Prostate gland (tissue), 2 donors: ENCODE measurements around the gene LCN10. TPM values are rescaled to one million over a fixed set of nuclear protein-coding genes. Genes with fewer than 3 reads are reported as not detected.

Source experiments
- DNase-seq: peaks from one replicate; pipeline ENCODE4 v3.0.0-alpha.2; 2019; ENCODE audit warnings: low spot score
- H3K27ac ChIP-seq, 2 donors: fragments of 200-600 bp; sonication (generic); 2 replicates each; pipeline ENCODE4 v1.5.1; 2017 to 2019
- H3K27me3 ChIP-seq: fragments of 200-600 bp; sonication (generic); replicated peaks from 2 replicates; pipeline ENCODE4 v1.5.1; 2019; ENCODE audit not compliant: insufficient read depth
- H3K36me3 ChIP-seq, 2 donors: fragments of 200-600 bp; sonication (generic); 1 replicate in 1 of 2; 2 replicates in 1 of 2; pipeline versions ENCODE4 v1.5.1 to v1.8.1; 2017 to 2019
- H3K4me1 ChIP-seq: fragments of 200-600 bp; sonication (generic); replicated peaks from 2 replicates; pipeline ENCODE4 v1.5.1; 2019
- H3K4me3 ChIP-seq, 2 donors: fragments of 200-600 bp; sonication (generic); 2 replicates each; pipeline ENCODE4 v1.5.1; 2017 to 2019
- H3K9me3 ChIP-seq: fragments of 200-600 bp; sonication (generic); 2 replicates; pipeline ENCODE4 v1.5.1; 2017
- CTCF ChIP-seq, 4 experiments: fragments of 200-600 bp in 2 of 4; fragments of 450-650 bp in 2 of 4; sonication (generic) in 2 of 4; IDR thresholded peaks; 1 replicate in 3 of 4; 2 replicates in 1 of 4; pipeline ENCODE4 v1.5.1; 2016 to 2019; ENCODE audit warnings: antibody characterized with exemption in 4 of 4, mild to moderate bottlenecking in 2 of 4, moderate library complexity in 2 of 4
- POLR2A ChIP-seq: fragments of 450-650 bp; IDR thresholded peaks from one replicate; pipeline ENCODE4 v1.6.1; 2016; ENCODE audit warnings: antibody characterized with exemption, mild to moderate bottlenecking
- POLR2AphosphoS5 ChIP-seq: sonication (generic); formaldehyde crosslinking; IDR thresholded peaks from one replicate; pipeline ENCODE4 v1.6.1; 2017; ENCODE audit warnings: antibody characterized with exemption
- WGBS: methylation state at CpG from one replicate; pipeline ENCODE4 v1.1.5; 2018; 5-methylcytosine and 5-hydroxymethylcytosine counted together
- intact Hi-C: fragments of 100-400 bp; cut with DNase I; formaldehyde crosslinking; loops from one replicate; pipeline ENCODE4 v1.14.2; 2022
- total RNA-seq, 2 donors: library from RNA; depleted of rRNA; stranded (reverse); fragments of >200 nt; gene quantifications; one replicate each; pipeline ENCODE4 v1.1.0, GENCODE V29; 2016

The LCN10 gene
- total RNA-seq, 2 donors from 2014 or later, result 3.9 to 14.8 TPM

- intact Hi-C loops, result no loop called here
- no peaks in the 10 kb centered on the region for H3K9me3 ChIP-seq
Measured at GRCh38 chr9:136695435-136695895, 47.3 kb downstream of the LCN10 start.

DNA sequence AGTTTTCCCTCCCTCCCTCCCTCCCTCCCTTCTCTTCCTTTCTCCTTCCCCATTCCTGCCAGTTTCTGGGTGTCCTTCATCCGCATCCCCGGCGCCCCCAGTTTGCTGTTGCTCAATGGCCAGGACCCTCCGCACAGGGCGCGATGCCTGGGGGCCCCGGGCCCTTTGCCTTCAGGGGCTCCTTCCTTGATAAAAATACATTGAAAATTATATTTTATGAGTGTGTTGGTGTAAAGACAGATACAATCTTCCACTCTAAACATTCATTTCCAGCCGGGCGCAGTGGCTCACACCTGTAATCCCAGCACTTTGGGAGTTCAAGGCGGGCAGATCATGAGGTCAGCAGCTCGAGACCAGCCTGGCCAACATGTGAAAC lies 47.9 kb downstream of the LCN10 start:
- TF ChIP-seq POLR2A, result no peak
- TF ChIP-seq CTCF (IDR thresholded peaks at IDR 0.05), result no peak
- TF ChIP-seq POLR2AphosphoS5, result no peak
- Histone ChIP-seq H3K27me3 (no peaks in the 10 kb centered on the region), H3K36me3 (no peaks in the 10 kb centered on the region), H3K27ac (no peak overlapping the region), H3K4me3 (no peak overlapping the region), H3K4me1 (peaks cover 4% of the 10 kb centered on the region), H3K9me3 (no peaks in the 10 kb centered on the region)
- no peak for DNase-seq
- intact Hi-C loops, result loop anchor here (5.0 kb wide), 1 partner anchor 208 kb away; no protein-coding TSS in a partner anchor
- 72% methylated on average over 11 of the region's 11 CpGs for WGBS

More at GRCh38 chr9:136695435-136695895, 47.3 kb downstream of the LCN10 start:
- TF ChIP-seq POLR2AphosphoS5 (peak; percentile 80), POLR2A (peak; percentile 9), CTCF (IDR thresholded peaks at IDR 0.05) (peak in 1 of 4 experiments; percentile 11)
- Histone ChIP-seq H3K4me1 (peaks cover 4% of the 10 kb centered on the region), H3K36me3 (no peaks in the 10 kb centered on the region), H3K27me3 (no peaks in the 10 kb centered on the region), H3K27ac (peak overlapping the region in 1 of 2 donors; percentile 25), H3K4me3 (no peak overlapping the region)
- peak; percentile 75 for DNase-seq
- 34% methylated on average over 10 of the region's 10 CpGs for WGBS

DNA sequence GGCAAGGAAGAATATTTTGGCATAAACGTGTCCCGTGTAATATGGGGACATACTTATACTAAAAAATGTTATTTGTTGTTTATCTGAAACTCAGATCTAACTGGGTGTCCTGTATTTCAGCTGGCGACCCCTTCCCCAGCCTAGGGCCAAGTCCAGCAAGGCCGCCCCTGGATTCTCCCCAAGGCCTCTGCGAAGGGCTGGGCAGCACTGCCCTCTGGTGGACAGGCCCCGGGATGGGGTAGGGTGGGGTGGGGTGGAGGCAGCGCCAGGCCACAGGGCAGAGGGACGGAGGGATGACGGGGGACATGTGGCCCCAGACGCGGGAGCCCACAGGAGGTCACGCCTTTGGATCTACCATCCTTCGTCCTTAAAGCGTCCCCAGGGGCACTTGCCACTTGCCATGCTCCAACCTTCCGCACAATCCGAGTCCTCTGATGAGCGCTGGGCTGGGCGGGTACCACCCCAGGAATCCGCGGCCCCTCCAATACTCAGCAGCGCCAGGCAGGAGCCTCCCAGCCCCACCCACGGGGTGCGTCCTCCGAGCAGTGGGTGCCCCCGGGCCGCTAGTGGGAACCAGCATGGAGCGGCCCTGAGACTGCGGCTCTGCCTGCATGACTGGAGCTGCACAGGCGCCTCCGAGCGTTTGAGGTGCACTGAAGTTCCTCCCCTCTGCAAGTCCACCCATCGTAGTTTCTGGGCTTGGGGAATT lies 48.4 kb downstream of the LCN10 start:
- H3K36me3 ChIP-seq, result no peaks in the 10 kb centered on the region
- no peak overlapping the region for H3K4me3 ChIP-seq
- TF ChIP-seq POLR2AphosphoS5, result no peak
- peak in 3 of 4 experiments; percentile 66 to 76 (median 73) for TF ChIP-seq CTCF (IDR thresholded peaks at IDR 0.05)
- no peak for TF ChIP-seq POLR2A
- intact Hi-C loops, result loop anchor here (5.0 kb wide), 1 partner anchor 207 kb away; no protein-coding TSS in a partner anchor
- peak; percentile 42 for DNase-seq
- WGBS, result 18% methylated on average over 17 of the region's 32 CpGs
- H3K27me3 ChIP-seq, result no peaks in the 10 kb centered on the region
- H3K9me3 ChIP-seq, result no peaks in the 10 kb centered on the region
- H3K27ac ChIP-seq, result no peak overlapping the region
- H3K4me1 ChIP-seq, result peaks cover 4% of the 10 kb centered on the region

- no peaks in the 10 kb centered on the region for H3K36me3 ChIP-seq
- no peaks in the 10 kb centered on the region for H3K9me3 ChIP-seq
- DNase-seq, result no peak
- no peak overlapping the region for H3K4me3 ChIP-seq
- whole genome bisulfite sequencing, result 58% methylated on average over 13 of the region's 15 CpGs
- no peak for TF ChIP-seq POLR2A
- no peak for TF ChIP-seq CTCF (IDR thresholded peaks at IDR 0.05)
- TF ChIP-seq POLR2AphosphoS5, result no peak
- no peak overlapping the region for H3K27ac ChIP-seq
- intact Hi-C loops, result loop anchor here (5.0 kb wide), 1 partner anchor 206 kb away; no protein-coding TSS in a partner anchor
- H3K4me1 ChIP-seq, result peaks cover 4% of the 10 kb centered on the region
- no peaks in the 10 kb centered on the region for H3K27me3 ChIP-seq
Measured at GRCh38 chr9:136693490-136694162, 49.1 kb downstream of the LCN10 start.
